ENCODE results near the gene CYTH2. TPM values are rescaled to one million over a fixed set of nuclear protein-coding genes. Genes with fewer than 3 reads are reported as not detected.

Gene CYTH2
- polyA plus RNA-seq, 5 donors = 72.6 to 112 (median 87.8) TPM

DNA sequence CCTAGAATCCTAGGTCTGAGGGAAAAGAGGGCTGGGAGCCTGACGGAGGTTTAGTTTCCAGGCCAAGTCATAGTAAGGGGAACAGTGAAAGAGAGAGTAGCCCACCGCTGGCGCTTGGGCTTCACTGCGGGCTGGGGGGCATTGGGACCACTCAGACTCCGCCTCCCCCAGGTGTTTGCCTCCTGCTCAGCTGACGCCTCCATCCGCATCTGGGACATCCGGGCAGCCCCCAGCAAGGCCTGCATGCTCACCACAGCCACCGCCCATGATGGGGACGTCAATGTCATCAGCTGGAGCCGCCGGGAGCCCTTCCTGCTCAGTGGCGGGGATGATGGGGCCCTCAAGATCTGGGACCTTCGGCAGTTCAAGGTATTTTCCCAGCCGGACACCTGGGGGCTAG lies 18.3 kb upstream of the CYTH2 start:
- DNase-seq = no peak

DNA sequence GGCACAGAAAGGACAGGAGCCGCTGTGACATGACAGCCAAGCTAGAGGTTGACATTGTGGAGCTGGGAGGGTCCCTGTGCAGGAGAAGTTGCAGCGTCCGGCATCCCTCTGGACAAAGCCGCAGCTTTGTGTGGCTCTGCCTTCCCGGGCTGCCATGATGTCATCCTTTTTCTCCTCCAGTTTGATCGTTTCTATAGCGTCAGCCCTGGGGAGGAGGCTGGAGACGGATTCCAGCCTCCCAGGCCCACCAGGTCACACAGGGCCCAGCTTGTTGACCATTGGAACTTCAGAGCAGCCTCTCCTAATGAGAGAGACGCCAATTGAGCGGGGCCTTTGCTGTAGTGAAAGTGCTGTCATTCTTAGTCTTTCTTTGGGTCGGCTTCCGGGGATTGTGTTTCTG lies 17.5 kb upstream of the CYTH2 start:
- DNase-seq = no peak

DNA sequence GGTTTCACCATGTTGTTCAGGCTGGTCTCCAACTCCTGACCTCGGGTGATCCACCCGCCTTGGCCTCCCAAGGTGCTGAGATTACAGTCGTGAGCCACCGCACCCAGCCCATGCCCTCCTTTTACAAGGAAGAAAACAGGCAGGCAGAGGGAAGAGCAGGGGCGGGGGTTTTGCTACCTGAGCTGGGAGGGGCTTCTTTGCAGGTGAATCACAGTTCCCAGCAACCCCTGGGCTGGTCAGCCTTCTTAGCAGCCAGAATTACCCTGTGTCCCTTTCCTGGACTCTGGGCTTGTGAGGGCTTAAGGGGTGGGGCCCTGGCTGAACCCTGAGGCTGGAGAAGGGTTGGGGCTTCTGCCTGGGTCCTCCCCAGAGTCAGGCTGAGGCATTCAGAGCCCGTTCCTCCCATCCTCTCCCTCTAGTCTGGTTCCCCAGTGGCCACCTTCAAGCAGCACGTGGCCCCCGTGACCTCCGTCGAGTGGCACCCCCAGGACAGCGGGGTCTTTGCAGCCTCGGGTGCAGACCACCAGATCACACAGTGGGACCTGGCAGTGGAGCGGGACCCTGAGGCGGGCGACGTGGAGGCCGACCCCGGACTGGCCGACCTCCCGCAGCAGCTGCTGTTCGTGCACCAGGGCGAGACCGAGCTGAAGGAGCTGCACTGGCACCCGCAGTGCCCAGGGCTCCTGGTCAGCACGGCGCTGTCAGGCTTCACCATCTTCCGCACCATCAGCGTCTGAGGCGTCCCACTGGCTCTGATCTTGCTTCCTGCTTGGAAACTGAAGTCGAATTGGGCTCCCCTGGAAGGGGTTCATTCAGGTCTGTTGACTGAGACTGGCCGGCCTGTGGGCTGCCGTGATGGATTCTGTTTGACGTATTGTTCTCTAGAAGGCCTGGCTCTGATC lies 16.6 kb upstream of the CYTH2 start:
- no peak for DNase-seq

DNA sequence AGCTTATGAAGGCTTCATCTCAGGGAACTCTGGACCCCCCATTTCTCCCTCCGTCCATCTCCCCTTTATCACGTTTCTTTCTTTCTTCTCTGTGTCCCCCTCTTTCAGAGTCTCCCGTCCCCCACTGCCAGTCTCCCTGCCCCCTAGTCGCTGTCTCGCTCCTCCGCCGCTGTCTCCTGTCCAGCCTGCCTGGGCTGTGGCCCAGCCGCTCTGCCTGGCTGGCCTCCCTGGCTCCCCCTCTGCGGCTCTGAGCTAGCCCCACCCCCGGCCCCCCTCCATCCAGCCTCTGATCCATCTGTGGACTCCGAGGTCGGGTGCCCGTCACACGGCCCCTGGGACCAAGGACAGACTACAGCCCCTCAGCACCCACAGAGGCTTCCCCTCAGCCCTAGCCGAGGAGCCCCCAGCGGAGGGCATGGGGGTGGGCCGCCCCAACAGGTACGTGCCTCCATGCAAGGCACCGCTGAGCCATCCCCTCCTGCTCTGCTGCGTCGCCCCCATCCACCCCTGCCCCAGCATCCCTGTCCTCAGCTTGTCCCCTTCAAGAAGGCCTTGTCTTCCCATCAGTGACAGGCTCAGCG lies 14.9 kb upstream of the CYTH2 start:
- no peak for DNase-seq

DNA sequence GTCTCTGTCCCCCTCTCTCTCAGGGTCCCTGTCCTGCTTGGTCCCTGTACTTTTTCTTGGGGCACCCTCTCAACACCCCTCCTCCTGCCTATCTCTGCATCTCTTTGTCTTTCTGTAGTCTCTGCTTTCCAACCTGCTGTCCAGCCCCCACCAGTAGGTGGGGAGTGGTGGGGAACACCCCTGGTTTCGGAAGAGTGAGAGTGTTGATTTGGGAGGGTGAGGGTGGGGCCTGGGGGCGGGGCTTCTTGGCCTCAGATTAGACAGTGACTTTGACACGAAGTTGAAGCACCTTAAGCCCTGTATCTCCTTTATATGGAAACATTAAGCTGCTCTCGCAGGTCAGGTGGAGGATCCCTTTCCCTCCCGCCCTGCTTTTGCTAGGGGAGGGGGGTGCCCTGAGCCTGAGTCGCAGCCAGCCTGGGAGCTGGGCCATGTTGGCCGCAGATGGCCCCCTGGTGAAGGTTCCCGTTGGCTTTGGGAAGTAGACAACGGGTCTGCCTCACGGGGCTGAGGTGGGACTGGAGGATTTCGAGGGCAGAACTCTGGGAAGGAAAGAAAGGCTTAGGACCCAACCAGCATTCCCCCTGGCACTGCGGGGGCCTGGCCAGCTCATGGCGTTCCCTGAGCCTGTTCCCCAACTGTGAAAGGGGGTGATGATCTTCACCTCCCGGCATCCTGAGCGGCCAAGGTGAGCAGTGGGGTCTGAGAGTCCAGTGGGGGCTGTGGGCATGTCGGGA lies 13.8 kb upstream of the CYTH2 start, which contains the start of gene KCNJ14:
TSS of gene KCNJ14 (plus strand) at position 404 of the 737 bp plus-strand sequence. CDS start 6,151 bp downstream, outside the sequence.
- no peak for DNase-seq

GRCh38 chr19:48455908-48456562 lies 13.1 kb upstream of the CYTH2 start:
- no peak for DNase-seq

DNA sequence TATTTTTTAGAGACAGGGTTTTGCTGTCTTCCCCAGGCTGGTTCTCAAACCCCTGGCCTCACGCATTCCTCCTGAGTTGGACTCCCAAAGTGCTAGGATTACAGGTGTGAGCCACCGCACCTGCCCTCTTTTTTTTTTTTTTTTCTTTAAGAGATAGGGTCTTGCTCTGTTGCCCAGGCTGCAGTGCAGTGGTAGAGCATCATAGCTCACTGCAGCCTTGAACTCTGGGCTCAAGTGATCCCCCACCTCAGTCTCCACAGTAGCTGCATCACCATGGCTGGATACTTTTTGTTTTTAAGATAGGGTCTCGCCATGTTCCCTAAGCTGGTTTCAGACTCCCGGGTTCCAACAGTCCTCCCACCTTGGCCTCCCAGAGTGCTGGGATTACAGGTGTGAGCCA lies 12.3 kb upstream of the CYTH2 start:
- DNase-seq = no peak

GRCh38 chr19:48458016-48458415 lies 11.2 kb upstream of the CYTH2 start:
- no peak for DNase-seq

DNA sequence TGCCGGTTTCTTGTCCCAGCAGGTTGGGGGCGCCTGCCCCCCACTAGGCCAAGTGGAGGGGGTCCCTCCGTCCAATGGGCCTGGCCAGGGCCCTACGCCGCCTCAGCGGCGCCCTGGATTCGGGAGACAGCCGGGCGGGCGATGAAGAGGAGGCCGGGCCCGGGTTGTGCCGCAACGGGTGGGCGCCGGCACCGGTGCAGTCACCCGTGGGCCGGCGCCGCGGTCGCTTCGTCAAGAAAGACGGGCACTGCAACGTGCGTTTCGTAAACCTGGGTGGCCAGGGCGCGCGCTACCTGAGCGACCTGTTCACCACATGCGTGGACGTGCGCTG lies 7.6 kb upstream of the CYTH2 start:
- DNase-seq = no peak

- DNase-seq = no peak
Measured at GRCh38 chr19:48461982-48462655, 7.0 kb upstream of the CYTH2 start.

DNA sequence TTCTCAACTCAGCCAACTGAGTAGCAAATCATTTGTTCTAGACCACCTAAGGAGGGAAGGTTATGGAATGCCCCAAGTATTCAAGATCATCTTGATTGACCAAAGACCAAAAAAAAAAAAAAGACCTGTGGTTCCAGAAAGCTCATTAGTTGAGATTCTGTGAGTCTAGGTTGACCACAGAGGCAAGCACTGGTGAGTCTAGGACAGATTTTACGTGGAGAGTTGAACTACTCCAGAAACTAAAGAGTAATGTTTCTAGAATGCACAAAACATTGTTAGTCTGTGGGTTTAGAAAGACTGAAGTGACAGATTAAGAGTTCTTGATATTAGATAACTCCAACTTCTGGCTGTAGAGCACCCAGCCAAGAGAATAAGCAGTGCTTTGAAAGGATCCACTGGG lies 4.0 kb upstream of the CYTH2 start:
- DNase-seq = no peak

- DNase-seq = no peak
Measured at GRCh38 chr19:48466561-48467325, 2.4 kb upstream of the CYTH2 start.

DNA sequence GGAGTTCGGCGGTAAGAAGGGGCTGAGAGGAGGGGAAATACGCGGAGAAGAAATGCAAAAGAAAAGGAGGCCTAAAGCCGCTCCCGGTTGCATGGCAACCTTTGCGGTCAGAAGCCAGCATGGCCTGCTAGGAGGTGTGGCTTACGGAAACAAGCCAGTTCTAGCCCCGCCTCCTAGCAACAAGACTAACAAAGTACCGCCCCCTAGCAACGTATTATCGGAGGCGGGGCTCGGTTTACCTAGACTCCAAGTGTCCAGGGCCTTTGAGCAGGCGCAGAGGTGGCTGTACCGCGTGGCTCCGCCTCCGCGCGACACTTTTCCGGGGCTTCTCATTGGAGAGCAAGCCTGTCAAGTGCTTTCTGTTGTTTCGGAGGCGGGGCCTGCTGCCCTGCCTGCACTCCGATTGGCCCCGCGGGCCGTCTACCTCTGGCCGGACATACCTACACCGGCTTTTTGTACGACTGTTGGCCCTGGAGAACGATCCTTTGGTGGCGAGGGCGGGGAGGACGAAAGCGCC lies 339 bp upstream of the CYTH2 start:
- DNase-seq = peak; percentile 100

DNA sequence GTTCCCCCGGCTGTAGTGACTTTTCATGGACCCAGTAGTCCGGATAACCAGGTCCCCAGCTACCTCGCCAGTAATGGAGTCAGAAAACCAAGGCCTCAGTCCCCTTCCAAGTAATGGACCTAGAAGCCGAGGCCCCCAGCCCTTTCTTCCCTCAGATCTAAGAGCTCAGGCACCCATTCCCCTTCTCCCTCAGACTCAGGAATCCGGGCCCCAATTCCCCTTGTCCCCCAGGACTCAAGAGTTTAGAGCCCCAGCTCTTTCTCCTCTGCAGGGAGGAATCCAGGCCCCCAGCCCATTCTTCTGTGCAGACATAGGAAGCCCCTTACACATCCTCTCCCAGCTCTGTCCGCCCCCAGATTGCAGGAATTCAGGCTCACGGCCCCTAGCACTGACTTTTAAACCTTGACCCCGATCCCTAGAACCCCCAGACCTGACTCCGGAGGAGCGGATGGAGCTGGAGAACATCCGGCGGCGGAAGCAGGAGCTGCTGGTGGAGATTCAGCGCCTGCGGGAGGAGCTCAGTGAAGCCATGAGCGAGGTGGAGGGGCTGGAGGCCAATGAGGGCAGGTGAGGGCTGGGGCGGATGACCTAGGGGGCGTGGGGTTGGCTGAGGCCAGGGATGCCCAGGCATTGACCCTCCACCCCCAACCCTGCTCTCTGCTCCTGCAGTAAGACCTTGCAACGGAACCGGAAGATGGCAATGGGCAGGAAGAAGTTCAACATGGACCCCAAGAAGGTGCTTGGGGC lies 938 bp downstream of the CYTH2 start:
- DNase-seq = no peak

GRCh38 chr19:48470856-48471255 lies 1.7 kb downstream of the CYTH2 start:
- no peak for DNase-seq

- no peak for DNase-seq
Measured at GRCh38 chr19:48471836-48472235, 2.7 kb downstream of the CYTH2 start.

- no peak for DNase-seq
Measured at GRCh38 chr19:48473161-48473966, 4.2 kb downstream of the CYTH2 start.

GRCh38 chr19:48474084-48474592 lies 5.0 kb downstream of the CYTH2 start:
- no peak for DNase-seq

Data from right lung (tissue), 5 donors.